Esophagus (tissue), 2 donors: Measurements from ENCODE around the gene MACF1. TPM values are rescaled to one million over a fixed set of nuclear protein-coding genes. Genes with fewer than 3 reads are reported as not detected.

ENCODE experiments used
- H3K27ac ChIP-seq, 2 donors: one replicate each; pipeline ENCODE4 v1.5.1; 2013; ENCODE audit warnings: low read depth in 2 of 2, mild to moderate bottlenecking in 2 of 2, inconsistent platforms in 1 of 2, low read length in 1 of 2, moderate library complexity in 1 of 2
- H3K27me3 ChIP-seq, 2 donors: one replicate each; pipeline ENCODE4 v1.6.1; 2013; ENCODE audit warnings: low read length in 2 of 2, control low read depth in 1 of 2, mild to moderate bottlenecking in 1 of 2; ENCODE audit not compliant: insufficient read depth in 2 of 2, control insufficient read depth in 1 of 2
- H3K36me3 ChIP-seq, 2 donors: one replicate each; pipeline ENCODE4 v1.6.1; 2013; ENCODE audit warnings: low read length in 1 of 2; ENCODE audit not compliant: control insufficient read depth in 2 of 2, insufficient read depth in 2 of 2
- H3K4me1 ChIP-seq, 2 donors: one replicate each; pipeline ENCODE4 v1.6.1; 2013; ENCODE audit warnings: low read length in 1 of 2; ENCODE audit not compliant: control insufficient read depth in 2 of 2, insufficient read depth in 2 of 2
- H3K4me3 ChIP-seq, 2 donors: one replicate each; pipeline ENCODE4 v1.5.1; 2013; ENCODE audit warnings: low read length in 2 of 2, mild to moderate bottlenecking in 2 of 2, low read depth in 1 of 2, moderate library complexity in 1 of 2
- H3K9me3 ChIP-seq, 2 donors: one replicate each; pipeline ENCODE4 v1.6.1; 2013; ENCODE audit warnings: mild to moderate bottlenecking in 2 of 2, low read depth in 1 of 2, low read length in 1 of 2, moderate library complexity in 1 of 2; ENCODE audit not compliant: control insufficient read depth in 2 of 2, insufficient read depth in 1 of 2
- WGBS, 2 donors: extraction: QIAGEN DNeasy Blood & Tissue Kit; methylation state at CpG; one replicate each; pipeline ENCODE4 v1.1.7; 2013; 5-methylcytosine and 5-hydroxymethylcytosine counted together
- polyA plus RNA-seq, 2 donors: library from polyadenylated mRNA; stranded (reverse); fragments of 200-250 nt; gene quantifications; one replicate each; pipeline ENCODE4 v1.2.3, GENCODE V29; 2013
- donor health status: healthy with polysubstance abuse.
- donor health status: Bipolar disorder and iron deficiency.

Gene MACF1
- polyA plus RNA-seq, 2 donors, result 35.2 to 40.1 TPM

DNA sequence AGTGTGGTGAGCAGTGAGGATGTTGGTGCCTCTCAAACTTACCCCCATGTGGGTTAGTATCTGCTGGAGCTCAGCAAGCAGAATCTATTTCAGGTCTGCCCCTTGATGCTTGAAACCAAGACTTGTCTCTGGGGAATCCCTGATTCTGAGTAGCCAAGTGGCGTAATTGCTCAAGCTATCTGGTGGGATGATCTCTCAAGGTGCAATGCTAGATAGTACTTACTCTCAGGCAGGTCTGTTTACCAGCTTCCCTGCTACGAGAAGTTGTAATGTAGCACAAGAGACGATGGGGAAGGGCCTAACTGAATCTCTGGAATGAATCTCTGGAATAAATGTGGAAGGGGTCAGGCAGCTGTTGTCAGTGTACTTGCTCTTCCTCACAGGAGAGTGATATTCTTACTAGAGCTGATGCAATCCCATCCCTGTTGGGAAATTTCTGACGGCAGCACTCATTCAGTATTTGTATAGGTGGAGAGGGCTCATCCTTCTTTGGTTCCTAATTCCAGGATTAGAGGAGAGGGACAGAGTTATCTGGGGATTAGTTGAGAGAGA, 65.4 kb downstream of the MACF1 start:
- Histone ChIP-seq H3K36me3 (no peaks in the 10 kb centered on the region), H3K27me3 (no peaks in the 10 kb centered on the region), H3K9me3 (no peaks in the 10 kb centered on the region), H3K4me1 (peaks cover 0 to 6% of the 10 kb centered on the region in 2 donors), H3K4me3 (peak overlapping the region; percentile 1 to 7), H3K27ac (peak overlapping the region; percentile 45 to 80)
- WGBS, 2 donors, result 33 to 49% methylated on average over 4 of the region's 4 CpGs

DNA sequence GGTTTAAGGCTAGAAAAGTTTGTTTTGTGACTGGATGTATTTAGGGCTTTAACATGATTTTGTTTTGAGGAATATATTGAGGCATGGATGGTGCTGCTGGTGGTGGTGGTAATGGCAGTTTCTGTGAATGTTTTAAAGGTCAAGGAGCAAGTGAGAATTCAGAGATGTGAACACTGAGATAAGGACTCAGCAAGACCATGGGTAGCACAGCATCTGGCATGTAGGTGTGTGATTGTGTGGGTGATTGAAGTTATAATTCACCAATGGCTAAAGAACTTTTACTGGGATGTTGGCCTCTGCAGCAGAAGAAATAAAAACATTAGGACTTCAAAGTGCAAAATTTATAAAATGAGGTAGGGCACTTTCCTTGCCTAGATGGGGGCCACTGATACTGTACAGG, 65.9 kb downstream of the MACF1 start:
- Histone ChIP-seq H3K27ac (peak overlapping the region; percentile 17 to 59), H3K4me1 (peaks cover 0 to 6% of the 10 kb centered on the region in 2 donors), H3K4me3 (no peak overlapping the region)

DNA sequence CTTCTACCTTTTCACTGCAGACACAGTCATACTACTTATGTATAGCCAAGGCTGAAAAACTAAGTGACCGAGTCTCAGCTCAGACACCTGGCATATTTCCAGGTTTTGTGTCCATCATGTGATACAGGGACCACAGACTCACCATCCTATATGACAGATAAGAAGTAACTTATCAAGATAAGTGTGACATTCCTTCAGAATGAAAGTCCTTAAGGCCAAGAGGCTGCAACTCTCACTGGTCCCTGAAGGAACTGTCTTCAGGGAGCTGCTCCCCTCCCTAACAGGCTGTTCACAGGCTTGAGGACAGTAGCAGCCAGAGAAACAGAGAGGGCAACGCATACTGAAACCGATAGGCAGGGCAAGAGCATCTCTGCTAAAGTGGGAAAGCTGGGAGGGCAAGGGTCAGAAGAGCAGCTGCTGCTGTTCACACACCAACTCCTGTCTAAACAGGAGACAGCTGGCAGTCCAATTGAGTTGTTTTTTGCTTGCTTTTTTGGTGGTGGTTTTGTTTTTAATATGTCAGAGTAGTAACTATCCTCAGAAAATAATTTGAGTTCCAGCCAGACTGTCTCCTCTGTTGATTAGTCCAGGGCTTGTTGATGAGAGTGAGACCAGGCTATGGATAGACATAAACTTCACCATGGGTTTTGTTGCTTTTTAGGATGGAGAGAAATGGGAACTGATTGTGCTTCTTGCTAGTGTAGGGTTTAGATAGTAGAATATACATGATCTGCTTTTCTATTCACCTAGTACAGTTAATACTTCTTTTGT, 67.7 kb downstream of the MACF1 start:
- Histone ChIP-seq H3K9me3 (no peaks in the 10 kb centered on the region), H3K4me1 (peaks cover 0 to 6% of the 10 kb centered on the region in 2 donors), H3K4me3 (no peak overlapping the region), H3K27me3 (no peaks in the 10 kb centered on the region), H3K36me3 (no peaks in the 10 kb centered on the region), H3K27ac (peak overlapping the region; percentile 46 to 57)
- 18 to 20% methylated on average over 3 of the region's 3 CpGs for WGBS, 2 donors

More for the DNA sequence above, 65.9 kb downstream of the MACF1 start:
- Histone ChIP-seq H3K36me3 (no peaks in the 10 kb centered on the region), H3K27me3 (no peaks in the 10 kb centered on the region), H3K9me3 (no peaks in the 10 kb centered on the region)

DNA sequence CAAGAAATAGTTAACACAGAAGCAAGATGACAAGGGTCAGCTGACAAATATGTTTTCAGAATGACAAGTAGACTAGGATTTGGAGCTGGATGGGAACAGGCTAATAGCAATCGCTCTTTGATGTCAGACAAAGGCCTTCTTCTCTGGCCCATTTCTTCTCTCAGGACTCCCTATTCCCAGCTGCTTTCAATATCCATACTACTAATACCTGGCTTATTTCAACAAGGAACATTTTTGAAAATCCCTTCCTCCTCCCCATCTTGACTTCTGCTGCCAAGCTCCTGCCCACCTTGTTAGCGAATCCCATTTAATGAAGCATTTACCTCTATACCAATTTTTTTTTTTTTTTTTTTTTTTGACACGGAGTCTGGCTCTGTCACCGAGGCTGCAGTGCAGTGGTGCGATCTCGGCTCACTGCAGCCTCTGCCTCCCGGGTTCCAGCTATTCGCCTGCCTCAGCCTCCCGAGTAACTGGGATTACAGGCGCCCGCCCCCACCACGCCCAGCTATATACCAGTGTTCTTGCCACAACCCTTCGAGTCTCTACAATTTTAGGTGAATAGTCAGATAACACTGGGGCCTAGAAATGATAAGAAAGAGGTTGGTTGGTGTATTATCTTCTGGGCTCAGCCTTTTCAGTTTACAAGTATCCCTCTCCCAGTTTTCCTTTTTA, 68.4 kb downstream of the MACF1 start:
- H3K4me3 ChIP-seq, result no peak overlapping the region
- no peaks in the 10 kb centered on the region for H3K36me3 ChIP-seq
- WGBS, 2 donors, result 70 to 81% methylated on average over 13 of the region's 13 CpGs
- peaks cover 0 to 6% of the 10 kb centered on the region in 2 donors for H3K4me1 ChIP-seq
- no peaks in the 10 kb centered on the region for H3K27me3 ChIP-seq
- H3K27ac ChIP-seq, result peak overlapping the region in 1 of 2 donors; percentile 54
- no peaks in the 10 kb centered on the region for H3K9me3 ChIP-seq

DNA sequence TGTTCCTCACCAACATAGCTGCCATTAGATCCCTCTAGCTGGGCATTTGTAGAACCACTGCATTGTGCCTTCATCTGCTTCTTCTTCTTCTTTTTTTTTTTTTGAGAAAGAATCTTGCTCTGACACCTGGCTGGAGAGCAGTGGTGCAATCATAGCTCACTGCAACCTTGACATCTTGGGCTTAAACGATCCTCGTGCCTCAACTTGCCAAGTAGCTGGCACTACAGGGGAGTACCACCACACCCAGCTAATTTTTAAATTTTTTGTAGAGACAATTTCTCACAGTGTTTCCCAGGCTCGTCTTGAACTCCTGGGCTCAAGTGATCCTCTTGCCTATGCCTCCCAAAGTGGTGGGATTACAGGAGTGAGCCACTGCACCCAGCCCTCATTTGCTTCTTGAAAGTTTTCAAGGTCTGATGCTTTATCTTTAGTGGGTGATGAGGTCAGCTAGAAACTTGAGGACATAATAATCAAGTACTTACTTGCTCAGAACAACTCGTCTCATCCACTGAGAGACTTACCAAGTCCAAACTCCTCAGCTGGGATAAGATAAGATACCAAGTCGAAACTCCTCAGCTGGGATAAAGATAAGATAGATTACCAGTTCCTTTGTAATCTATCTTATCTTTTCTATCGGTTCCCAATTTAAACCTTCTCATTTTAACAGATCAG, 71.5 kb downstream of the MACF1 start:
- Histone ChIP-seq H3K27ac (peak overlapping the region; percentile 31 to 48), H3K36me3 (no peaks in the 10 kb centered on the region), H3K4me1 (peaks cover 0 to 3% of the 10 kb centered on the region in 2 donors), H3K4me3 (no peak overlapping the region), H3K9me3 (no peaks in the 10 kb centered on the region), H3K27me3 (no peaks in the 10 kb centered on the region)
- 46 to 56% methylated on average over 6 of the region's 6 CpGs for WGBS, 2 donors

DNA sequence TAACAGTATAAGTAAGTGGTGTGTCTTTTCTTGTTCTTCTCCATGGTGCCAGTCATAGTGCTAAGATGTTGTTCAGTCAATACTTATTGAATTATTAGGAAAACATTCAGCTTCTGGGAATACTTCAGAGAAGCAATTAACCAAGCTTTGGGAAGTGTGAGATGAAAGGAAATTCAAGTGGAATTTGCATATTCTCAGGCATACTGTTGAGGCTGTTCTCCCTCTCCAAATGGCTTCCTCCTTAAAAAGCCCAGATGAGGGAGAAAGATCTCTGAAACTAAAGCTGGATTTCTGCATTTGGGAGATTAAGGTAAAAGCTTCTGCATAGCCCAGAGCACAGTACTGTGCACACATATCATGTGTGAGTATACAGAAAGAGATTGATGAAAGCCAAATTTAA, 73.4 kb downstream of the MACF1 start:
- no peaks in the 10 kb centered on the region for H3K27me3 ChIP-seq
- H3K9me3 ChIP-seq, result no peaks in the 10 kb centered on the region
- no peaks in the 10 kb centered on the region for H3K4me1 ChIP-seq
- no peak overlapping the region for H3K27ac ChIP-seq
- no peak overlapping the region for H3K4me3 ChIP-seq
- peaks cover 0 to 3% of the 10 kb centered on the region in 2 donors for H3K36me3 ChIP-seq

DNA sequence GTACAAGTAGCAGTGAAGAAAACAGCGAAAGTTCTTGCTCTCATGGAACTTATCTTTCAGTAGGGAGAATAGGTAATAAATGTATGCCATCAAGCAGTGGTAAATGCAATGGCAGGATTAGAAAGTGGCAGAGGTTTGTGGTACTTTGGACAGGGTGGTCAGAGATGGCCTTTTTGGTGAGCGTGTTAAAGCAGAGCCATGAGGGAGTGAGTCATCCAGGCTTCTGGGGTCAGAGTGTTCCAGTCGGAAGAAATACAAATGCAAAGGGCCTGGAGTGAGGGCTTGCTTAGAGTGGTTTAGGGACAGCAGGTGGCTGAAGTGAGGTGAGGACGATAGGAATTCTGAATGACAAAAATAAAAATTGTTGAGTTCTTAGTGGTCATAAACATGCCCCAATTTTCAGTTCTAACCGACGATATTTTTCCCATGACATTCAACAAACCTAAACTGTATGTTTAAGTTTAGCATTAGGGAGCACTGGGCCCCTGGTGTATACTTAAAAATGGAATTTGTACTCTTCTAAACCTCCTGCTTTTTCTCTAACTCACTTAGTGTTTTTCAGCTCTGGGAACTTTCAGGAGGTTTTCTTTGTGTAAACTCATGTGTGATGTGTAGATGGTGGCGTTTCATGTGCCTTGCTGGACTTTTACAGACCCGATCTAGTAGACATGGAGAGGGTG, 78.2 kb downstream of the MACF1 start:
- H3K27me3 ChIP-seq, result no peaks in the 10 kb centered on the region
- no peaks in the 10 kb centered on the region for H3K4me1 ChIP-seq
- no peaks in the 10 kb centered on the region for H3K9me3 ChIP-seq
- WGBS, 2 donors, result 73 to 74% methylated on average over 8 of the region's 8 CpGs
- peaks cover 16 to 17% of the 10 kb centered on the region in 2 donors for H3K36me3 ChIP-seq
- peak overlapping the region in 1 of 2 donors; percentile 10 for H3K27ac ChIP-seq
- H3K4me3 ChIP-seq, result no peak overlapping the region

DNA sequence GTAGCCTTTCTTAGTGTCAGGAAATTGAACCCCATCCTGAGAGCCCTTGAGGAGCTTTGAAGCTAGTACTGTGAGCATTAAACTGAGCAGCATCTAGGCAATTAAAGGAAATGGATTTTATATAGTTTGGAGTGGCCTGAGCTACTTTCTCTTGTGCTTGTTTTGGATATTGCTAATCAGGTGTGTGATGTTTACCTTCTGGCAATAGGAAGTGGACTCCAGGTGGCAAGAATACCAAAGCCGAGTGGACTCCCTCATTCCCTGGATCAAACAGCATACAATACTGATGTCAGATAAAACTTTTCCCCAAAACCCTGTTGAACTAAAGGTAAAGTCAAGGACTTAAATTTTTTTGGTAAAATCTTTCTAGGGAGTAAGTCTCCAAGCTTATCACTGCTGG, 79.4 kb downstream of the MACF1 start:
- no peaks in the 10 kb centered on the region for H3K9me3 ChIP-seq
- H3K27me3 ChIP-seq, result no peaks in the 10 kb centered on the region
- peaks cover 16 to 18% of the 10 kb centered on the region in 2 donors for H3K36me3 ChIP-seq
- no peak overlapping the region for H3K27ac ChIP-seq
- no peak overlapping the region for H3K4me3 ChIP-seq
- no peaks in the 10 kb centered on the region for H3K4me1 ChIP-seq
- 72 to 85% methylated on average over 1 of the region's 1 CpG for WGBS, 2 donors

DNA sequence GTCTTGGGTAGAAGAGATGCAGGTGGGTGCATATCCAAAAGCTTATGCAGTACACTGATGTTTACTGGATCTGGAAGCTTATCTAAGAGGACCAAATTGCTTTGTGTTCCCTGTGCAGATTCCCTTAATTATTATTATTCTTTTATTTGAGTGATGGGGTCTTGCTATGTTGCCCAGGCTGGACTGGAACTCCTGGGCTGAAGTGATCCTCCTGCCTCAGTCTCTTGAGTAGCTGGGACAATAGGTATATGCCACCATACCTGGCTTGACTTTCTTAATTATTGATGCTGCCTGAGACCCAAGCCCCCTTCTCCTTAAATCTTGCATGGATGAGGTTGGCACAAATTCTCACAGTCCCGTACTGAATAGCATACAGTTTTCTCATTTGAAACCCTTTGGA, 83.0 kb downstream of the MACF1 start:
- H3K4me1 ChIP-seq, result no peaks in the 10 kb centered on the region
- H3K27me3 ChIP-seq, result no peaks in the 10 kb centered on the region
- peaks cover 14 to 18% of the 10 kb centered on the region in 2 donors for H3K36me3 ChIP-seq
- H3K27ac ChIP-seq, result no peak overlapping the region
- H3K4me3 ChIP-seq, result no peak overlapping the region
- H3K9me3 ChIP-seq, result no peaks in the 10 kb centered on the region
- 91 to 100% methylated on average over 1 of the region's 1 CpG for WGBS, 2 donors
